ENCODE results near the gene WBP2. TPM values are rescaled to one million over a fixed set of nuclear protein-coding genes. Genes with fewer than 3 reads are reported as not detected.
A peak's percentile ranks its signal among the peaks of the same experiment; 100 is the strongest.

Gene WBP2
- total RNA-seq, 1 experiment from 2014 or later: 132 TPM

DNA sequence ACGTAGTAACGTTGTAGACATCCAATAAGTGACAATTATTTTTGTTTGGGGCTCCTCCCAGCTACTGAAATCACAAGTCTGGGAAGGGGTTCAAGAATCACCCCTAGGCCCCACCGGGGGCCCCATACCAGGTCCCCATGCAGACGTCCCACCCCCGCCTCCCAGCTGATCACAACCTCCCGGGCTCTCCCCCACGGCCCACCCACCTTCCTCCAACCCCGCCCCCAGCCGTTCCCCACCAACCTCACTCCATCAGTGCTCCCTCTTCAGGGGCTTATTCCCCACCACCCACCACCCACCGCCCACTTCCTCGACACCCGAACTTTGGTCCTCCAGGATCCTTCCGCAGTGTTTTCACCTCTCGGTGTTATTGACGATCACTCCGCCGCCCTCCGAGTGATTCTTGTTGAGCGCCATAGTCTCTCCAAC, 240 bp downstream of the WBP2 start:
- intact Hi-C loops (cut with micrococcal nuclease): loop anchor here (1.0 to 10.0 kb wide), 4 partner anchors 10 to 180 kb away; a partner anchor contains a TSS
- H3K9ac ChIP-seq (ENCODE audit: low read length): peak overlapping the region; percentile 86
- RAD21 ChIA-PET (ENCODE audit: low non-redundant PET in 1 of 2, low total read pairs in 2 of 2, uncharacterized antibody in 2 of 2, unreplicated experiment in 2 of 2): interaction anchor here (0.6 to 2.0 kb wide), 10 partner anchors 10 to 255 kb away, joined by 3 to 7 read pairs (median 4); a partner anchor contains a TSS
- POLR2A ChIA-PET: interaction anchor here (0.6 to 6.8 kb wide), 19 partner anchors 9 to 639 kb away, joined by 3 to 83 read pairs (median 5); partner anchors contain the start of genes MRPL38, PRPSAP1, TRIM47 and TRIM65
- H3K4me2 ChIP-seq (ENCODE audit: low read length): peak overlapping the region; percentile 96
- peak overlapping the region; percentile 37 for H3K27ac ChIP-seq (ENCODE audit: low read depth, low read length)
- peaks cover 22 to 38% of the 10 kb centered on the region in 2 experiments for H3K4me1 ChIP-seq (ENCODE audit: control insufficient read depth in 1 of 2, insufficient read depth in 2 of 2, low read length in 2 of 2)
- no peaks in the 10 kb centered on the region for H3K9me3 ChIP-seq (ENCODE audit: control insufficient read depth in 1 of 2, insufficient read depth in 1 of 2, low read depth in 1 of 2, low read length in 2 of 2)
- peaks cover 20% of the 10 kb centered on the region; the same call in 1 of the 2 replicates for H3K79me2 ChIP-seq (ENCODE audit: insufficient read depth, low read length)
- CTCF ChIA-PET: interaction anchor here (0.6 to 4.3 kb wide), 19 partner anchors 9 to 936 kb away, joined by 3 to 57 read pairs (median 5); partner anchors contain the start of genes ACOX1, CDK3, FBF1 and GALK1
- ATAC-seq (peak; percentile 14), DNase-seq (ENCODE audit: low read depth, low spot score) (no peak)
- H3K4me3 ChIP-seq (replicated peaks in 1 of 2; ENCODE audit: low read depth in 1 of 2, low read length in 2 of 2): peak overlapping the region; percentile 75 to 86
- no TSS peak for BruUV-seq (replicated peaks)
- H4K20me1 ChIP-seq (ENCODE audit: insufficient read depth): no peaks in the 10 kb centered on the region
- no peaks in the 10 kb centered on the region for H3K27me3 ChIP-seq (ENCODE audit: insufficient read depth, low read length)
- no peak overlapping the region for H2AFZ ChIP-seq (ENCODE audit: low read depth, low read length, poor library complexity, severe bottlenecking)
- H3K9me2 ChIP-seq (ENCODE audit: insufficient read depth): no peaks in the 10 kb centered on the region
- TF ChIP-seq SIN3A (IDR thresholded peaks at IDR 0.05; ENCODE audit: low read depth) (0 out of 2 replicates have a peak, but pooled peaks have one; percentile 54), CBX3 (IDR thresholded peaks at IDR 0.05; ENCODE audit: low read depth) (no peak), SRF (IDR thresholded peaks at IDR 0.05; ENCODE audit: low read depth) (no peak), ZFX (IDR thresholded peaks at IDR 0.05) (no peak)
- peaks cover 6 to 7% of the 10 kb centered on the region in 2 experiments; a peak in 3 of 4 replicates for H3K36me3 ChIP-seq (ENCODE audit: control insufficient read depth in 1 of 2, insufficient read depth in 2 of 2, low read length in 2 of 2)

GRCh38 chr17:75854101-75854748, 910 bp downstream of the WBP2 start:
- no peak overlapping the region for H2AFZ ChIP-seq (ENCODE audit: low read depth, low read length, poor library complexity, severe bottlenecking)
- peak overlapping the region; percentile 75 to 86 for H3K4me3 ChIP-seq (replicated peaks in 1 of 2; ENCODE audit: low read depth in 1 of 2, low read length in 2 of 2)
- H3K36me3 ChIP-seq (ENCODE audit: control insufficient read depth in 1 of 2, insufficient read depth in 2 of 2, low read length in 2 of 2): peaks cover 6 to 9% of the 10 kb centered on the region in 2 experiments; a peak in 3 of 4 replicates
- H3K27ac ChIP-seq (ENCODE audit: low read depth, low read length): peak overlapping the region; percentile 37
- peak overlapping the region; percentile 96 for H3K4me2 ChIP-seq (ENCODE audit: low read length)
- H3K9me2 ChIP-seq (ENCODE audit: insufficient read depth): no peaks in the 10 kb centered on the region
- peaks cover 15 to 31% of the 10 kb centered on the region in 2 experiments for H3K4me1 ChIP-seq (ENCODE audit: control insufficient read depth in 1 of 2, insufficient read depth in 2 of 2, low read length in 2 of 2)
- no peaks in the 10 kb centered on the region for H3K9me3 ChIP-seq (ENCODE audit: control insufficient read depth in 1 of 2, insufficient read depth in 1 of 2, low read depth in 1 of 2, low read length in 2 of 2)
- DNase-seq (ENCODE audit: low read depth, low spot score): no peak
- no peaks in the 10 kb centered on the region for H3K27me3 ChIP-seq (ENCODE audit: insufficient read depth, low read length)
- H3K9ac ChIP-seq (ENCODE audit: low read length): peak overlapping the region; percentile 86
- H3K79me2 ChIP-seq (ENCODE audit: insufficient read depth, low read length): peaks cover 20% of the 10 kb centered on the region; the same call in 1 of the 2 replicates
- RAD21 ChIA-PET (ENCODE audit: low non-redundant PET in 1 of 2, low total read pairs in 2 of 2, uncharacterized antibody in 2 of 2, unreplicated experiment in 2 of 2): interaction anchor here in 1 of 2 experiments (1.1 to 2.0 kb wide), 2 partner anchors 9 to 21 kb away, joined by 3 to 5 read pairs; no protein-coding TSS in a partner anchor
- intact Hi-C loops (cut with micrococcal nuclease): loop anchor here (2.0 to 10.0 kb wide), 2 partner anchors 75 to 179 kb away; a partner anchor contains a TSS
- TSS peak; percentile 87 for BruUV-seq (replicated peaks)
- no peak for TF ChIP-seq TCF7L2 (IDR thresholded peaks at IDR 0.05; ENCODE audit: borderline replicate concordance, extremely low read depth, insufficient read depth, insufficient read length)
- TF ChIP-seq SP1 (IDR thresholded peaks at IDR 0.05; ENCODE audit: low read depth): no peak
- TF ChIP-seq JUND (IDR thresholded peaks at IDR 0.05): no peak
- TF ChIP-seq CEBPB (IDR thresholded peaks at IDR 0.05; ENCODE audit: low read depth): no peak
- no peak for TF ChIP-seq ELF1 (IDR thresholded peaks at IDR 0.05; ENCODE audit: borderline replicate concordance, low read depth)
- no peak for TF ChIP-seq POLR2AphosphoS5 (IDR thresholded peaks at IDR 0.05; ENCODE audit: low read depth, low read length)
- TF ChIP-seq ZNF274 (IDR thresholded peaks at IDR 0.05; ENCODE audit: low read depth, low read length): no peak
- TF ChIP-seq FOSL1 (IDR thresholded peaks at IDR 0.05; ENCODE audit: low read depth): no peak
- TF ChIP-seq, protein P1, sequence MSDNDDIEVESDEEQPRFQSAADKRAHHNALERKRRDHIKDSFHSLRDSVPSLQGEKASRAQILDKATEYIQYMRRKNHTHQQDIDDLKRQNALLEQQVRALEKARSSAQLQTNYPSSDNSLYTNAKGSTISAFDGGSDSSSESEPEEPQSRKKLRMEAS (IDR thresholded peaks at IDR 0.05): no peak
- no peak for TF ChIP-seq YY1 (IDR thresholded peaks at IDR 0.05; ENCODE audit: extremely low read depth, insufficient replicate concordance, low read depth, low read length)
- no peak for TF ChIP-seq EZH2phosphoT487 (IDR thresholded peaks at IDR 0.05; ENCODE audit: borderline replicate concordance)
- TF ChIP-seq SIN3A (IDR thresholded peaks at IDR 0.05; ENCODE audit: low read depth): no peak
- ATAC-seq: no peak
- CTCF ChIA-PET: interaction anchor here (1.2 to 4.3 kb wide), 5 partner anchors 8 to 71 kb away, joined by 5 to 57 read pairs (median 20); partner anchors contain the start of gene TRIM47
- no peaks in the 10 kb centered on the region for H4K20me1 ChIP-seq (ENCODE audit: insufficient read depth)
- POLR2A ChIA-PET: interaction anchor here (1.9 to 6.8 kb wide), 5 partner anchors 21 to 76 kb away, joined by 4 to 83 read pairs (median 23); partner anchors contain the start of genes MRPL38, TRIM47 and TRIM65

Data from HCT116 (cell line).